Measurements from ENCODE around the gene SULT1E1.

Gene SULT1E1

DNA sequence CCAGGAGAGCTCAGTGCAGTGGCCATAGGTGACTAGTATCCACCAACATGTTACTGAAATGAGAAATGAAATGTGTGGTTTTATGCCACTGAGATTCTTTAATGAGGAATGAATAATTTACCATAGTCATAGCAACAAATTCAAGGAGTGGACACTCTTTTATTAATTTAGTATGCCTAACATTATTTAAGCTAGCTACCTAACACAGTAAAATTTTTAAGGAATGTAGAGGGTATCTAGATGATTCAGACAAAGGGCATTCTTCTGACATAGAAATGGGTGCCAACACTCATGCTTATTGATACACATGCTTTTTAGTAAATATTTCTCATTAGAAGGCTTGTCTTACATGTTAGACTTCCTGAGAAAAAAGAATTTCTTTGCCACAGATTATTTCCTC is 66.2 kb downstream of the SULT1E1 start:
- DNase-seq (ENCODE audit: low spot score): no peak
